ENCODE results near the gene GH1.

DNA sequence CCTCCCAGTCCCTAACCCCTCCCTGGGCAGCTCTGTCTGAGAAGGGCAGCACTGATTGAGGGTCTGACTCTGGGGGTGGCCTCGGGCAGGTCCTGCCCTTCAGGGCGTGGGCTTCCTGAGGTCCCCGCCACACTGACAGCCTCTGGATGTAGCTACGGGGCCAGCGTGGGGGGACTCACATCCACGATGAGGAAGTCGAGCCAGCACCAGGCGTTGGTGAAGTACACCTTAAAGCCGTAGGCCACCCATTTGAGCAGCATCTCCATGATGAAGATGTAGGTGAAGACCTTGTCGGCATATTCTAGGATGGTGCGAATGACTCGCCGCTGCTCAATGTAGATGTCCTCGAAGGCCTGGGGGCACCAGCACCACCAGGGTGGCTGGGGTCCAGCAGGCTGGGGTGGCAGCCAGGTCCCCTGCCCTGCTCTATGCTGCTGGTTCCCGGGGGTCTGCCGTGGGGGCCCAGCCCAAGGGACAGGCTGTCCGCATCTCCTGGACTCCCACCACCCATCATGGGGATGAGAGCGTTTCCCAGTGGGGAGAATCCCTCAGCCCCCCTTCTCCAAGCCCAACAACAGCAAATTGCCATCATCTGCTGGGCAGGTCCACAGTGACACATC, 29.2 kb upstream of the GH1 start:
- no peak for TF ChIP-seq FOXM1 (IDR thresholded peaks at IDR 0.05; ENCODE audit: low read depth)
- TF ChIP-seq, protein P1, sequence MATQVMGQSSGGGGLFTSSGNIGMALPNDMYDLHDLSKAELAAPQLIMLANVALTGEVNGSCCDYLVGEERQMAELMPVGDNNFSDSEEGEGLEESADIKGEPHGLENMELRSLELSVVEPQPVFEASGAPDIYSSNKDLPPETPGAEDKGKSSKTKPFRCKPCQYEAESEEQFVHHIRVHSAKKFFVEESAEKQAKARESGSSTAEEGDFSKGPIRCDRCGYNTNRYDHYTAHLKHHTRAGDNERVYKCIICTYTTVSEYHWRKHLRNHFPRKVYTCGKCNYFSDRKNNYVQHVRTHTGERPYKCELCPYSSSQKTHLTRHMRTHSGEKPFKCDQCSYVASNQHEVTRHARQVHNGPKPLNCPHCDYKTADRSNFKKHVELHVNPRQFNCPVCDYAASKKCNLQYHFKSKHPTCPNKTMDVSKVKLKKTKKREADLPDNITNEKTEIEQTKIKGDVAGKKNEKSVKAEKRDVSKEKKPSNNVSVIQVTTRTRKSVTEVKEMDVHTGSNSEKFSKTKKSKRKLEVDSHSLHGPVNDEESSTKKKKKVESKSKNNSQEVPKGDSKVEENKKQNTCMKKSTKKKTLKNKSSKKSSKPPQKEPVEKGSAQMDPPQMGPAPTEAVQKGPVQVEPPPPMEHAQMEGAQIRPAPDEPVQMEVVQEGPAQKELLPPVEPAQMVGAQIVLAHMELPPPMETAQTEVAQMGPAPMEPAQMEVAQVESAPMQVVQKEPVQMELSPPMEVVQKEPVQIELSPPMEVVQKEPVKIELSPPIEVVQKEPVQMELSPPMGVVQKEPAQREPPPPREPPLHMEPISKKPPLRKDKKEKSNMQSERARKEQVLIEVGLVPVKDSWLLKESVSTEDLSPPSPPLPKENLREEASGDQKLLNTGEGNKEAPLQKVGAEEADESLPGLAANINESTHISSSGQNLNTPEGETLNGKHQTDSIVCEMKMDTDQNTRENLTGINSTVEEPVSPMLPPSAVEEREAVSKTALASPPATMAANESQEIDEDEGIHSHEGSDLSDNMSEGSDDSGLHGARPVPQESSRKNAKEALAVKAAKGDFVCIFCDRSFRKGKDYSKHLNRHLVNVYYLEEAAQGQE (IDR thresholded peaks at IDR 0.05; ENCODE audit: low read depth, low read length), result no peak
- TF ChIP-seq NFIC (IDR thresholded peaks at IDR 0.05; ENCODE audit: borderline replicate concordance), result no peak
- TF ChIP-seq, protein P2, sequence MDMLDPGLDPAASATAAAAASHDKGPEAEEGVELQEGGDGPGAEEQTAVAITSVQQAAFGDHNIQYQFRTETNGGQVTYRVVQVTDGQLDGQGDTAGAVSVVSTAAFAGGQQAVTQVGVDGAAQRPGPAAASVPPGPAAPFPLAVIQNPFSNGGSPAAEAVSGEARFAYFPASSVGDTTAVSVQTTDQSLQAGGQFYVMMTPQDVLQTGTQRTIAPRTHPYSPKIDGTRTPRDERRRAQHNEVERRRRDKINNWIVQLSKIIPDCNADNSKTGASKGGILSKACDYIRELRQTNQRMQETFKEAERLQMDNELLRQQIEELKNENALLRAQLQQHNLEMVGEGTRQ (IDR thresholded peaks at IDR 0.05; ENCODE audit: borderline replicate concordance, low read depth, low read length), result no peak
- TF ChIP-seq, protein P3, sequence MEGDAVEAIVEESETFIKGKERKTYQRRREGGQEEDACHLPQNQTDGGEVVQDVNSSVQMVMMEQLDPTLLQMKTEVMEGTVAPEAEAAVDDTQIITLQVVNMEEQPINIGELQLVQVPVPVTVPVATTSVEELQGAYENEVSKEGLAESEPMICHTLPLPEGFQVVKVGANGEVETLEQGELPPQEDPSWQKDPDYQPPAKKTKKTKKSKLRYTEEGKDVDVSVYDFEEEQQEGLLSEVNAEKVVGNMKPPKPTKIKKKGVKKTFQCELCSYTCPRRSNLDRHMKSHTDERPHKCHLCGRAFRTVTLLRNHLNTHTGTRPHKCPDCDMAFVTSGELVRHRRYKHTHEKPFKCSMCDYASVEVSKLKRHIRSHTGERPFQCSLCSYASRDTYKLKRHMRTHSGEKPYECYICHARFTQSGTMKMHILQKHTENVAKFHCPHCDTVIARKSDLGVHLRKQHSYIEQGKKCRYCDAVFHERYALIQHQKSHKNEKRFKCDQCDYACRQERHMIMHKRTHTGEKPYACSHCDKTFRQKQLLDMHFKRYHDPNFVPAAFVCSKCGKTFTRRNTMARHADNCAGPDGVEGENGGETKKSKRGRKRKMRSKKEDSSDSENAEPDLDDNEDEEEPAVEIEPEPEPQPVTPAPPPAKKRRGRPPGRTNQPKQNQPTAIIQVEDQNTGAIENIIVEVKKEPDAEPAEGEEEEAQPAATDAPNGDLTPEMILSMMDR (IDR thresholded peaks at IDR 0.05), result no peak
- no peak for TF ChIP-seq PBX3 (IDR thresholded peaks at IDR 0.05)
- TF ChIP-seq RCOR1 (IDR thresholded peaks at IDR 0.05; ENCODE audit: low read length), result no peak
- TF ChIP-seq EP300 (IDR thresholded peaks at IDR 0.05; ENCODE audit: borderline replicate concordance in 1 of 2, low read depth in 1 of 2, low read length in 1 of 2), result no peak
- TF ChIP-seq FOXJ3 (CRISPR knock-in tag; IDR thresholded peaks at IDR 0.05), result no peak
- TF ChIP-seq YY1 (IDR thresholded peaks at IDR 0.05; ENCODE audit: low read depth), result no peak

All from SK-N-SH (cell line).